ENCODE measurements around the gene HECTD2.

GRCh38 chr10:91545838-91546237 lies 135.7 kb downstream of the HECTD2 start:
- TF ChIP-seq MXI1 (conservative IDR thresholded peaks at IDR 0.05; ENCODE audit: poor library complexity, severe bottlenecking): no peak
- TF ChIP-seq EP300 (conservative IDR thresholded peaks at IDR 0.05; ENCODE audit: poor library complexity, severe bottlenecking): no peak
- no peak for TF ChIP-seq CTCF (IDR thresholded peaks at IDR 0.05; ENCODE audit: poor library complexity, severe bottlenecking)
- TF ChIP-seq TAF1 (IDR thresholded peaks at IDR 0.05; ENCODE audit: low read depth): no peak
- no peak for TF ChIP-seq EZH2 (IDR thresholded peaks at IDR 0.05; ENCODE audit: borderline replicate concordance, insufficient read depth, low read length, poor library complexity, severe bottlenecking)
